ENCODE results near the gene PLAC1.

Gene PLAC1

DNA sequence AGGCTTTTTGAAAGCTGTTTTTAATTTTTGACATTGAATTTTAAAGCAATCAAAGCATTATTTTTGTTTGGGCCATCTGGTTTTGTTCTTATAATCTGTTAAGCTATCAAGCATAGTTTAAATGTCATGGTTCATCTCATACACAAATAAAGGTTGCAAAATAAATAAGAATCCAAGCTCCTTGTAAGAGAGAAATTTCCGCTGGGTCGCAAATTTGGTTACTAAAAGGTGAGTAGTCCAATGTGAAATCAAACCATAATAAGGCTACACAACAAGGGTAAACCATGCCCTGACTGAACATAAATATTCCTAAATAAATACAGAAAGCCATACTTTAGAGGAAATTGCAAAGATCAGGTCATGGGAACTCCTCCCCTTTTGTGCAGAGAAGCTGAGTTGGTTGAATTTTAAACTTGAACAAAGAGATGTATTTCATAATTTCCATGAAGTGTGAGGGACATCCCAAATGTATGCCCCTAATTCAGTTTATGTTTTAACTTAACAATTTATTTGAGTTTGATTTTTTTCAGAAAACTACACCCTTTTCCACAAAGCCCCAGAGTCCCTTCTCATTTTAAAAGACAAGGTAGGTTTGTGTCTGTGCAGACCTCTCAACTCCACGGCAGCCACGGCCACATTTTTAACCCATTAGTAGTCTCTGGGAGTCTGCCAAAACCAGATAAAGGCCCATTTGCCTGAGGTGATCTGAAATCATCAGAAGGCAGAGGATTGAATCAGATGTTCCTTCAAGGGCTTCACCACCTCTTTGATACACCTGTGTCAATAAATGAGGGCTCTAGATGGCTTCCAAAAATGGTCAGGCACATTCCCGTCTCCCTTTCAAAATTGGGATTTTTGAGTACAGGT lies 85.2 kb downstream of the PLAC1 start:
- H3K4me3 ChIP-seq (ENCODE audit: low read length), result no peak overlapping the region
- no peak for DNase-seq (ENCODE audit: low read depth)
- TF ChIP-seq, protein P1, sequence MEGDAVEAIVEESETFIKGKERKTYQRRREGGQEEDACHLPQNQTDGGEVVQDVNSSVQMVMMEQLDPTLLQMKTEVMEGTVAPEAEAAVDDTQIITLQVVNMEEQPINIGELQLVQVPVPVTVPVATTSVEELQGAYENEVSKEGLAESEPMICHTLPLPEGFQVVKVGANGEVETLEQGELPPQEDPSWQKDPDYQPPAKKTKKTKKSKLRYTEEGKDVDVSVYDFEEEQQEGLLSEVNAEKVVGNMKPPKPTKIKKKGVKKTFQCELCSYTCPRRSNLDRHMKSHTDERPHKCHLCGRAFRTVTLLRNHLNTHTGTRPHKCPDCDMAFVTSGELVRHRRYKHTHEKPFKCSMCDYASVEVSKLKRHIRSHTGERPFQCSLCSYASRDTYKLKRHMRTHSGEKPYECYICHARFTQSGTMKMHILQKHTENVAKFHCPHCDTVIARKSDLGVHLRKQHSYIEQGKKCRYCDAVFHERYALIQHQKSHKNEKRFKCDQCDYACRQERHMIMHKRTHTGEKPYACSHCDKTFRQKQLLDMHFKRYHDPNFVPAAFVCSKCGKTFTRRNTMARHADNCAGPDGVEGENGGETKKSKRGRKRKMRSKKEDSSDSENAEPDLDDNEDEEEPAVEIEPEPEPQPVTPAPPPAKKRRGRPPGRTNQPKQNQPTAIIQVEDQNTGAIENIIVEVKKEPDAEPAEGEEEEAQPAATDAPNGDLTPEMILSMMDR (conservative IDR thresholded peaks at IDR 0.05; ENCODE audit: low read depth, low read length), result no peak

DNA sequence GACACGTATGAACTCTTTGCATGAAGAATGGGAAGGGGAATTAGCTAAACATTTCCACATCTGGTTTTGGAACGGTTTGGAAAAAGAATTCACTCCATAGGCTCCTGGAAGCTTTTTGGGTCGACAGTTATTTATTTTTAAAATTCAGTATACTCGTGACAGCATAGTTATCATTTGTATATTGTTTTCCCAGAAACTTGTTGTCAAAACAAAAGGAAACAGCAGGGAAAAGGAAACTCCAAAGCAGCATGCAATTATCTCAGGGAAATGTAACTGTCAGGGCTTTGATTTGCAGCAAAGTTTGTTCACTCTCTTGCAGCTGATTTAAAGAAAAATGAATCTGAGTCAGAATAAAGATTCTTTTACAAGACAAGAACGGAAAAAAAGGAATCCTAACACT lies 86.5 kb downstream of the PLAC1 start:
- DNase-seq (ENCODE audit: low read depth), result no peak
- TF ChIP-seq, protein P1 (conservative IDR thresholded peaks at IDR 0.05; ENCODE audit: low read depth, low read length), result no peak
- H3K4me3 ChIP-seq (ENCODE audit: low read length), result no peak overlapping the region

DNA sequence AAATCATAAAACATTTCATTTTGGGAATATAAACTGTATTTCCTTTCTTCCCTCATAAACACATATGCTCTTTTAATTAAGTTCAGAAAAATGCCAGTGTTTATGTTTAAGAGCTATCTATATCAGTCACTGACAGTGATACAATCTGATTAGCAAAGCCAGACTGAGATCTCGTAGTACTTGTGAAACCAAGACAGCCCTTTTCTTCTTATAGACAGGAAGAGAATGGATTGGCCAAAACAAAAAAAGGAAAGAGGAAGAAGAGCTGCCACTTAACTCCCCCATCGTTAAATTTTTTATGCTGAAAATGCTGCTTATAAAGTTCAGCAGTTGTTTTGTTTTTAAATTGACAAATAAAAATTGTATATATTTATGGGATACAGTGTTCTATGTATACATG lies 87.4 kb downstream of the PLAC1 start:
- TF ChIP-seq, protein P1 (conservative IDR thresholded peaks at IDR 0.05; ENCODE audit: low read depth, low read length), result no peak
- no peak overlapping the region for H3K4me3 ChIP-seq (ENCODE audit: low read length)
- no peak for DNase-seq (ENCODE audit: low read depth)

DNA sequence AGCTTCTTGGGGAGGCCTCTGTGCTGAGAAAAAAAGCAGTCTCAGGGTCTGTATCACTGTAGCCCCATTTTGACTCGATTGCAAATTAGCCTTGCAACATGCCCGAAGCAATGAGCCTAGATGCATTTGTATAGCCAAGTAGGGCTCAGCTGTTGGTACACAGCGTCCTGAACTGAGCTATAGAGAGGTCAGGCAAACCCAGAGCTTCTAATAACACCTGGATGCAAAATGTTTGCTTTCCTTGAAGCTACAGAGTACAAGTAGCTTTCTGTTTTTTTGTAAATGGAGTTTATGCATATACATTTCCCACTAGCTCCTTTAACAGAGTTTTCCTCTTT lies 87.8 kb downstream of the PLAC1 start:
- TF ChIP-seq, protein P1 (conservative IDR thresholded peaks at IDR 0.05; ENCODE audit: low read depth, low read length), result no peak
- DNase-seq (ENCODE audit: low read depth), result no peak
- no peak overlapping the region for H3K4me3 ChIP-seq (ENCODE audit: low read length)

DNA sequence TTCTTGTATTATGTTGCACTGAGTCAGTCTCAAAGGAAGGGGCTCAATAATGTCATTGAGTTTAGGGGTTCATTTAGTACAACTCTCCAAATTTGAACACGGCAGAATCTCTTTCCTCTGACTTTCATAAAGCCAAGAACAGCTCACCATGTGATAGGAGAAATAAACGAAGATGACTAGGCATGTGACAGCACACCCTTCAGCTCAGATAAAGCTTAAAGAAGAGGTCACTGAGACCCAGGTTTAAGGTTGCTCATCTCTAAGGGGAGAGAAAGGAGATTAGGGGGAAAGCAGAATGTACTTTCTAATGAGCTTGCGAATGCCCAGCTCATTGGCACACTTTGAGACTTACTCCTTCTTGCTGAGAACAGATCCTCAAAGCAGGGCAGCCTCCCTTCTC lies 89.0 kb downstream of the PLAC1 start:
- DNase-seq (ENCODE audit: low read depth), result no peak

DNA sequence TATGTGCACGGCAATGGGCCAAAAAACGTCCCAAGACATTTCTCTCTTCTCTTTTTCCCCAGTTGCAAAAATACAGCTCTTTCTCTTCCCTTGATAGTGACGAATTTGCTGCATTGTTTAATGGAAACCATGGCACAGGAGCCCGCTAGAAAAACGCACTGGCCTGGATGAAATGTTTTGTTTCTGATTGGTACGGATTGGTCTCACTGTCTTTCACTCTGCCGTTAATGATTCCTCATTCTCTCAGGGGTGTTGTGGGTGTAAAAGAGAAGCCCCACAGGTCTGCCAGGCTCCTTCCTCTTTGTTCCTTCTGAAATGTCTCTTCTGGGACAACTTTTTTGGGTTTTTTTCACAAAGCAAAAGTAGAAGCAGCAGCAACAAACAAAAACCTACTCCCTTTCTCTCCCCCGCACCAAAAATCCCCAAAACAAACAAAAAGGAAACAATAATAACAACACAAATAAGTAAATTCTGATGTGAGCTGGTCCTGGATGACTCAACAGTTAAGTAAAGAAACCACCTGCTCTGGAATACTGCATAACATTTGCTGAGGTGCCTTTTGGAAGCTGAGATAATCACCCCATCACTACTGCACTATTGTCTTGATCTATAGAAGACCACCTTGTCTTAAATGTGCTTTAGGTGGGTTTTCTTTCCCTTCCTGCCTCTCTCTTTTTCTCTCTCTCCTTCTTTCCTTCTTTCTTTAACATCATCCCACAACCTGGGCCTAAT lies 89.8 kb downstream of the PLAC1 start:
- no peak overlapping the region for H3K4me3 ChIP-seq (ENCODE audit: low read length)
- DNase-seq (ENCODE audit: low read depth), result no peak
- TF ChIP-seq, protein P1 (conservative IDR thresholded peaks at IDR 0.05; ENCODE audit: low read depth, low read length), result no peak

More for the DNA sequence above, 89.0 kb downstream of the PLAC1 start:
- TF ChIP-seq, protein P1 (conservative IDR thresholded peaks at IDR 0.05; ENCODE audit: low read depth, low read length), result no peak
- H3K4me3 ChIP-seq (ENCODE audit: low read length), result no peak overlapping the region
